SH-SY5Y (cell line): Measurements from ENCODE around the gene FYB1.

Experiments used
- GATA2 ChIP-seq: IDR thresholded peaks from 2 replicates; pipeline ENCODE4 v1.6.1; 2011; ENCODE audit warnings: mild to moderate bottlenecking, low read depth, low read length
- GATA3 ChIP-seq: IDR thresholded peaks from 2 replicates; pipeline ENCODE4 v1.6.1; 2011; ENCODE audit warnings: low read depth, mild to moderate bottlenecking, low read length, moderate library complexity

DNA sequence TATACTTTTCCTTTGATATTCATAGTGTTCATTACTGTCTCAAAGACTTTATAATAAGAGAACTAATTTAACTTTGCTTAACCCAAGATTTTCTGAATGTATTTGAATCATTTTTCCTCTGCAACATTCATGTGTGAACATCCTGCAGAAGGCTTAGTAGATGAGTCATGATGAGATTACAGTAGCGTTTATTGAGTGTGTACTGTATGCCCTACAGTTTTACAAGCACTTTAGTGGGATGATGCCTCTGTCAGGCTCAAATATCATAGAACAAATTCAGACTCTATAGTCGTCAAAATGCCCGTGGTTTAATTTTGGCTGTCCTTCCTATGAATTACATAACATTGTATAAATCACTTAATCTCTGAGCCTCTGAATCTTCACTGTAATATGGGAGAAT is 41.2 kb downstream of the FYB1 start:
- TF ChIP-seq GATA2, result no peak
- no peak for TF ChIP-seq GATA3
